HEK293 (cell line): ENCODE results near the gene TP53TG3E.
"Not testable (repeated sequence)": the region's sequence is repeated elsewhere in the genome, so short reads cannot be mapped to it uniquely, and the experiment has no call there.

Experiments
- ZNF169 ChIP-seq: fragments of 450-650 bp; formaldehyde crosslinking; IDR thresholded peaks from 2 replicates; pipeline ENCODE4 v1.5.1; 2016; ENCODE audit warnings: missing biosample characterization, missing genetic modification characterization
- ZNF274 ChIP-seq, 2 experiments: fragments of 200-500 bp in 1 of 2; fragments of 450-650 bp in 1 of 2; sonication (Bioruptor generic) in 1 of 2; formaldehyde crosslinking in 1 of 2; IDR thresholded peaks; 2 replicates each; pipeline versions ENCODE4 v1.5.1 to v1.6.1; 2014 to 2016; ENCODE audit warnings: borderline replicate concordance in 1 of 2, inconsistent platforms in 1 of 2, low read length in 1 of 2, missing biosample characterization in 1 of 2, missing genetic modification characterization in 1 of 2
- TF ChIP-seq, protein P1 (sequence below): fragments of 450-650 bp; formaldehyde crosslinking; IDR thresholded peaks from 2 replicates; pipeline ENCODE4 v1.5.1; 2016; ENCODE audit warnings: missing biosample characterization, missing genetic modification characterization
- TF ChIP-seq, protein P2 (sequence below): fragments of 450-650 bp; formaldehyde crosslinking; IDR thresholded peaks from 2 replicates; pipeline ENCODE4 v1.5.1; 2017; ENCODE audit warnings: missing biosample characterization, missing genetic modification characterization

DNA sequence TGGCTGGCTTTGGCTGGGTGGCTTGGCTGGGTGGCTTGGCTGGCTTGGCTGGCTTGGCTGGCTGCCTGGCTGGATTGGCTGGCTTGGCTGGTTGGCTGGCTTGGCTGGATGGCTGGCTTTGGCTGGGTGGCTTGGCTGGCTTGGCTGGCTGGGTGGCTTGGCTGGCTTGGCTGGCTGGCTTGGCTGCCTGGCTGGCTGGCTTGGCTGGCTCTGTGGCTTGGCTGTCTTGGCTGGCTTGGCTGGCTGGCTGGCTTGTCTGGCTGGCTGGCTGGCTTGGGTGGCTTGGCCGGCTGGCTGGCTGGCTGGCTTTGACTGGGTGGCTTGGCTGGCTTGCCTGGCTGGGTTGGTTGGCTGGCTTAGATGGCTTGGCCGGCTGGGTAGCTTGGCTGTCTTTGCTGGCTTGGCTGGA lies 34.4 kb downstream of the TP53TG3E start:
- TF ChIP-seq, protein P1, sequence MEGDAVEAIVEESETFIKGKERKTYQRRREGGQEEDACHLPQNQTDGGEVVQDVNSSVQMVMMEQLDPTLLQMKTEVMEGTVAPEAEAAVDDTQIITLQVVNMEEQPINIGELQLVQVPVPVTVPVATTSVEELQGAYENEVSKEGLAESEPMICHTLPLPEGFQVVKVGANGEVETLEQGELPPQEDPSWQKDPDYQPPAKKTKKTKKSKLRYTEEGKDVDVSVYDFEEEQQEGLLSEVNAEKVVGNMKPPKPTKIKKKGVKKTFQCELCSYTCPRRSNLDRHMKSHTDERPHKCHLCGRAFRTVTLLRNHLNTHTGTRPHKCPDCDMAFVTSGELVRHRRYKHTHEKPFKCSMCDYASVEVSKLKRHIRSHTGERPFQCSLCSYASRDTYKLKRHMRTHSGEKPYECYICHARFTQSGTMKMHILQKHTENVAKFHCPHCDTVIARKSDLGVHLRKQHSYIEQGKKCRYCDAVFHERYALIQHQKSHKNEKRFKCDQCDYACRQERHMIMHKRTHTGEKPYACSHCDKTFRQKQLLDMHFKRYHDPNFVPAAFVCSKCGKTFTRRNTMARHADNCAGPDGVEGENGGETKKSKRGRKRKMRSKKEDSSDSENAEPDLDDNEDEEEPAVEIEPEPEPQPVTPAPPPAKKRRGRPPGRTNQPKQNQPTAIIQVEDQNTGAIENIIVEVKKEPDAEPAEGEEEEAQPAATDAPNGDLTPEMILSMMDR (tag by site-specific recombination) = not testable (repeated sequence)
- TF ChIP-seq, protein P2, sequence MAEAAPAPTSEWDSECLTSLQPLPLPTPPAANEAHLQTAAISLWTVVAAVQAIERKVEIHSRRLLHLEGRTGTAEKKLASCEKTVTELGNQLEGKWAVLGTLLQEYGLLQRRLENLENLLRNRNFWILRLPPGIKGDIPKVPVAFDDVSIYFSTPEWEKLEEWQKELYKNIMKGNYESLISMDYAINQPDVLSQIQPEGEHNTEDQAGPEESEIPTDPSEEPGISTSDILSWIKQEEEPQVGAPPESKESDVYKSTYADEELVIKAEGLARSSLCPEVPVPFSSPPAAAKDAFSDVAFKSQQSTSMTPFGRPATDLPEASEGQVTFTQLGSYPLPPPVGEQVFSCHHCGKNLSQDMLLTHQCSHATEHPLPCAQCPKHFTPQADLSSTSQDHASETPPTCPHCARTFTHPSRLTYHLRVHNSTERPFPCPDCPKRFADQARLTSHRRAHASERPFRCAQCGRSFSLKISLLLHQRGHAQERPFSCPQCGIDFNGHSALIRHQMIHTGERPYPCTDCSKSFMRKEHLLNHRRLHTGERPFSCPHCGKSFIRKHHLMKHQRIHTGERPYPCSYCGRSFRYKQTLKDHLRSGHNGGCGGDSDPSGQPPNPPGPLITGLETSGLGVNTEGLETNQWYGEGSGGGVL (tag by site-specific recombination) = not testable (repeated sequence)
- TF ChIP-seq ZNF274 (IDR thresholded peaks at IDR 0.05; ENCODE audit: low read length); ZNF274 (tag by site-specific recombination; IDR thresholded peaks at IDR 0.05; ENCODE audit: borderline replicate concordance); ZNF169 (tag by site-specific recombination): not testable (repeated sequence)
